GF-D8 (cell line): ENCODE measurements around the gene FFAR4.
A peak's percentile ranks its signal among the peaks of the same experiment; 100 is the strongest.

Experiments used
- DNase-seq: peaks from one replicate; lab custom pipeline; 2025; lab: John Stamatoyannopoulos, UW

Gene FFAR4

DNA sequence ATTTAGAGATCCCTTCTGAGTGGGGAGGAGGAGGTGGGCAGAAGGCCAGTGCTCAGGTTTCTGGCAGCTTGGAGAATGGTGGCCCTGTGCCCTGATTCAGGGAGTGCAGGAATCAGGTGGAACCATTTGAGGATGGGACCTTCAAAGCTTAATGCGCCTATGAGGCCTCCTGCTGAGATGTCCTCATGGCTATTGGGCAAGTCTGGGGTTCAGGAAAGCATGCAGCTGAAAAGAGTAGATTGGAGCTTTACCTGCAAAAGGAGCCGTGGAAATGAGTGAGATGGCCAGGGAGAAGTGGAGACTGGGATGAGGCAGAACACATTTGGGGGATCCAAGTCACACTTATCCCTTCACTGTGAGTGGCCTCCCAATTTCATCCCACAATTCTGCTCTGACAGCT, 6.1 kb downstream of the FFAR4 start:
- no peak for DNase-seq

DNA sequence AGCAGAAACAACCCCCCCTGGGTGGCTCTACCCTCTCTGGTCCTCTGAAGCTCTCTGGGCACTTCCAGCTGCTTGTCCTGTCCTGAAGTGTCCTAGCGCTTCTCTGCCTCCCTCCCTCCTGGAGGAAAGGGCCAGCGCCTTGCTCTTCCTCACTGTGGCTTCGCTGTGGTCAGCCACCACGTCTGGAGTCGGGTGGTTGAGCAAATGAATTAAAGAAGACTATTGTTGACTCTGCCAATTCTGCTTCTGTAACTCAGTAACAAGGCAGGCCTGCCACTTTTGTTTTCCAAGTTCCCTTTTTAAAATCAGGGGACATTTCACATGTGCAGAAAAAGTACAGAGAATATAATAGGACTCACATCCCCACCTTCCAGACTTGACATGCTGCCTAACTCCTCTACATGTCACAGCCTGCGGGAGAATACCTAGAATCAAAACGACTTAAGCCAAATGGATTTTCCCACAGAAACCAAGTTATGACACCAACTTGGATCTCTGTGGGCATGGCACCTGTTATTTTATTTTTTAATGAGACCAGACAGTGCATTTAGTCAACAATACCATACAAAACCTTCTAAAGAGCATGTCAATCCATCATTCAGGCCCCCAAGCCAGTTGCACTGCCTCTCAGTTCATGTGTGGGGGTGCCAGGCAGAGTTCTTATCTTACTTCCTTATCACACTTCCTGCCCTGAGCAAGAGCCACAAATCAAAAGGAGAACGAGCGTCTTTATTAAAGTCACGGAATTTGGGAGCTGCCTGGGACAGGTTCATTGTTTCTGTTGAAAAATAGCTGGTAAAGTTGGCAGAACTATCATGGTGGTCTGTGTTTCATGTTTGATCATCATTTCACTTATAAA, 6.8 kb downstream of the FFAR4 start:
- peak; percentile 63 for DNase-seq

DNA sequence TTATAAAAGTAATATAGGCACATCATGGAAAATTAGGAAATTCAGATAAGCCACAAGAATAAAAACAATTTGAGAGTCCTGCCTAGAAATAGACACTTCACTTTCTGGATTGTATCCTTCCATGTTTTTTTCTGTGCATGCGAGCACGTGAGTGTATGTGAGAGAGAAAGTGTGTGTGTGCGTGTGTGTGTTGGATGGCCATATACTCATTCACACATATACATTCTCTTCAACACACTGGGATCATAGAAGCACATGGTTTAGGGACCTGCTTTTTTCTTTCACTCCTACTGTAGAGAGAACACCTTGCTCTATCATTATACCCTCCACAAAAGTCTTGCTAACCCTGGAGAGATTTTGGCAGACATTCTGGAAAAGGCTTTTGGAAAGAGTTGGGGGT, 7.5 kb downstream of the FFAR4 start:
- no peak for DNase-seq

DNA sequence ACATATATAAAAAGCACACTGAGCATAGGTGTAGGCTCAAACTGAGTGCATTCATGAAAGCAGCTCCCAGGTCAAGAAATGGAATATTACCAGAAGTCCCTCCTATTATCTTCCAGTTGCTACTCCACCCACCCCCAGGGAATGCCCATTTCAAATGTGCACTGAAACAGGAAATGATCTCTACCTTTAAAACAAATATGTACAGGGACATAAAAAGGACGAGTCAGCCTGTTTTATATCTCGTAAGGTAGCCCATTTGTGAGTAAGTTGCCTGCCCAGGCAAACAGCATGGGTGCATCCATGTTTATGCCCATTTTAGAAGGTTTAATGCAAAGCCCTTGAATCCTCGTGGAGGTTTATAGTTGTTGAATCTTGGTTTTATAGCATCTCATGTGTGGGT, 10.4 kb downstream of the FFAR4 start:
- no peak for DNase-seq

DNA sequence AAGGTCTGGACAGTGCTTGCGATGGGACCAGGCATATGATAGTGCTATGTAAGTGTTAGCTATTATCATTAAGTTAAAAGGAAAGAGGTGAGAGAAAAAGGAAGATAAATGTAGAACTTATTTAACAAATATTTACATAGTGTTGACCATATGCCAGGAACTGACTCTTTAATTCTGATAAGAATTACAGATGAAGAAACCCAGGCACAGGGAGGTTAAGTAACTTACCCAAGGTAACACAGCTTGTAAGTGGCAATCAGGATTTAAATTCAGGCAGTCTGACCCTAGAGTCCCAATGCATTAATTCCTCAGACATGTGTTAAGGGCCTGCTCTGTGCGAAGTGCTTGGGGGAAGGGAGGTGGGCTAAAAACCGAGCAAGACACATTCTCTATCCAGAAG, 11.1 kb downstream of the FFAR4 start:
- DNase-seq = no peak

DNA sequence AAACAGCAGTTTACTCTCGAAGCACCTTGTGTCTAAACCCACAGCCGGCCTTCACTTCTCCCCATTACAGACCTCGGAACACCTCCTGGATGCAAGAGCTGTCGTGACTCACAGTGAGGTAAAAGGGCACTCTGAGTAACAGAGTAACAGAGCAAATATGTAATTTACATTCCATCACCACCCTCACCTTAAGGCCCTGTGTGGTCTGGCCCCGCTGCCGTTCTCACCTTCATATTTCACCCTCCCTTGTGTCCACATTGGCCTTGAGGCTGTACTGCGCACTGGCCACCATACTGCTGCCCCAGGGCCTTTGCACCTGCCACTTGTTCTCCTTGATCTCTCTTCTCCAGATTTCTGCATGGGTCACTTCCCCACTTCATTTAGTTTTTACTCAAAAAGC, 12.6 kb downstream of the FFAR4 start:
- DNase-seq = no peak

DNA sequence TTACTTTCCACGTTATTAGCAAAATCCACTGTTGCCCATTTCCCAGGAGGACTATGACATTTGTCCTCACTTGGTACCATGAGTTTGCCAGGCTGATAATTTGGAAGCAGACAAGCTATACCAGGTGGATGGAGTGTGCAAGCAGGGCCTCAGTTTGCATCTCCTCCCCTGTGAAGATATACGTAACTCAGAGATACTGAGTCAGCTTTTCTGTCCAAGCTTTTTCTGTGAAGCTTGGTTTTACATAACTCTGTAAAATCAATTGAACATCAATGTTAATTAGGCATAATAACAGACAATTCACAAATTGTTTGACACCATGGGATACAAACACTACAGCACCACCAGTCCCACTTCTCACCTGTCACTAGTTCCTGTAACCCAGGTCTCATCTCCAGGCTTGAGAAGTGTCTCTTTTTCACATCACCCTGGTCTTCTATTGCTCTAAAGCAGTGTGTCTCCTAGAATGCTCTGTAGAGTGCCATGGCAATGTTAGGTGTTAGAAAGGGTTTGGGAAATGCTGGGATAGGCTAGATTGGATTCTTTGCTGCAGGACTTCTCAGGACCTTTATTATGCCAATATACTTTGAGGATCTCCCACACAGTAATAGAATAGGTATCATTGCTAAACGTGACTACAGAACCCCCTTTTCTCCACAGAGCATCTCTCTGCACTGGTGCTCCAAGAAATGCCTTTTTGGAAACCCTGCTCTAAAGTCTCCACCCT, 13.7 kb downstream of the FFAR4 start:
- DNase-seq = no peak

DNA sequence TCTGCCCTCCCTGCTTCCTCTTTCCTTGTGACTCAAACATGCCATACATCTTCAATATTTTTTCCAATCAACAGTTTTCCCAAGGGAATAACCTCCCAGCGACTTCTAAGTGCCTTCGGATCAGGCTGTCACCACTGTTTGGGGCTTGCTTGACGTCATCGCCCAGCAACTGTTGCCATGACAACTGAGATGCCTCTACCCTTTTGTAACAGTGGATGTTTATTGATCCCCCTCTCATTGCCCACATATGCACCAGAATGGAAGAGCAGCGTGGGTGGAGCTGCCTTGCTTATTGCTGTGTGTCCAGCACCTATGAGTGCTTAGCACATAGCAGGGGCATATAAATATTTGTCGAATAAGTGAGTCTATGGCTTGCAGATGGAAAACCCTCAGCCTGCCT, 14.4 kb downstream of the FFAR4 start:
- no peak for DNase-seq

DNA sequence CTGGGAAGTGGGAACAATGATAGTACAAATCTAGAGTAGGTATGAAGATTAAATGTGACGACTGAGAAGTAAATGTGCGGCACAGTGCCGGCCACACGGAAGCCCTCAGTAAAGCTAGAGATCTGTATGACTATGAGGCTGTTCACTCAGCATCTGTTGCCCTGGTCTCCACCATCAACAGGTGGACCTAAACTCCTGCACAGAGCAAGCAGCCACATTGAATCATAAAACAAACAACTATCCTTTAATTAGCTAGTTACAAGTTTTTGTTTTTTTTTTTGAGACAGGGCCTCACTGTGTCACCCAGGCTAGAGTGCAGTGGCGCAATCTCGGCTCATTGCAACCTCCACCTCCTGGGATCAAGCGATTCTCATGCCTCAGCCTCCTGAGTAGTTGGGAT, 18.0 kb downstream of the FFAR4 start:
- DNase-seq = no peak

DNA sequence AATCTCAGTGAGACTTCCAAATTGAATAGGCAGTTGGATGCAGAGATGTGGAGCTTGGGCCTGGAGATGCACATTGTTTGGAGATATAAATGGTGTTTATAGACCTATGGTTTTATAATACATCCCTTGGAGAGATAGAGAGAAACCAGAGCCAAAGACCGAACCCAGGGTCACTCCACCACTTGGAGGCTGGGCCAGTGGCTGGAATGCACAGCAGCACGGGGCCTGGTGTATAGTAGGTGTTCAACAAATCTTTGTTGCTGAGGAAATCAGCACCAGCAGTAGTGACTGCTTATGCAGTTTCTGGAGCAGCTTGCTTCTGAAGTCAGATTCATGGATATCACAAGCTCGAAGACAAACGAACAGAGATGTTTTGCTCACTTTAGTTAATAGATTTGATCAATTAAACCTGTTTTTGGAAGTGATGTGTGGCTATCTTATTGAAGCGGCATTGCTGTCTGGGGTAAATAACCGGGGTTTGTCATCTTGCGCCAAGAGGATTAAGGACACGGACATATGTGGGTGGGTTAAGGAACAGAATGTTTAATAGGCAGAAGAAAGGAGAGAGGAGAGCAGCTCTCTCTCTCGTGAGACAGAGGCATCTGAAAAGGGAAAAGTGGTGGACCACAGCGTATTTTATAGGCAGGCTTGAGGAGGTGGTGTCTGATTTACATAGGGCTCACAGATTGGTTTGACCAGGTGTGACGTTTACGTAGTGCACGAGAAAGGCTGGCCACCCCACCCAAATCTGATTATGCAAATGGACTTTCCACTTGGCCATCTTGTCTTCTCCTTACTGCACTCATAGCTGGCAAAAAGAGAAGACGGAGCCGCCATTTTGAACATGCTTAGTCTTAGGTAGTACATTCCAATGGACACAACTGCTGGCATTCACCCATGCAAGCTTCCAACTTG, 23.4 kb downstream of the FFAR4 start:
- no peak for DNase-seq

DNA sequence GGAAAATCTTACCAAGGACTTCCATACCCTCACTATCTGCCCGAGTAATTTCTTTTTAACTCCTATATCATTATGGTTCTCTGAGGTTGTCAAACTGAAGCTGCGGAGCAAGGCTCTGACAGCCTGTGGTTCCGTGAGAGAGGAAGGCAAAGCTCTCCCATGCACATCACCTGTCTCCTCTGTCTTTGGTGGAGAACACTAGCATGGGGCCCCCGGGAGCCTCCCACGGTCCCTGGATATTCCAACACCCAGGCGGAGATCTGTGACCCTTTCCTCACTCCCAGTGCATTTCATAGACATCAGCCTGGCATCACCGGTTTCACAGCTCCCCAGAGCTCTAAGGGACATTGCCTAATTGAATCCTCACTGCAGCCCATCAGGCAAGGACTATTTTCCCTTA, 24.2 kb downstream of the FFAR4 start:
- DNase-seq = no peak

DNA sequence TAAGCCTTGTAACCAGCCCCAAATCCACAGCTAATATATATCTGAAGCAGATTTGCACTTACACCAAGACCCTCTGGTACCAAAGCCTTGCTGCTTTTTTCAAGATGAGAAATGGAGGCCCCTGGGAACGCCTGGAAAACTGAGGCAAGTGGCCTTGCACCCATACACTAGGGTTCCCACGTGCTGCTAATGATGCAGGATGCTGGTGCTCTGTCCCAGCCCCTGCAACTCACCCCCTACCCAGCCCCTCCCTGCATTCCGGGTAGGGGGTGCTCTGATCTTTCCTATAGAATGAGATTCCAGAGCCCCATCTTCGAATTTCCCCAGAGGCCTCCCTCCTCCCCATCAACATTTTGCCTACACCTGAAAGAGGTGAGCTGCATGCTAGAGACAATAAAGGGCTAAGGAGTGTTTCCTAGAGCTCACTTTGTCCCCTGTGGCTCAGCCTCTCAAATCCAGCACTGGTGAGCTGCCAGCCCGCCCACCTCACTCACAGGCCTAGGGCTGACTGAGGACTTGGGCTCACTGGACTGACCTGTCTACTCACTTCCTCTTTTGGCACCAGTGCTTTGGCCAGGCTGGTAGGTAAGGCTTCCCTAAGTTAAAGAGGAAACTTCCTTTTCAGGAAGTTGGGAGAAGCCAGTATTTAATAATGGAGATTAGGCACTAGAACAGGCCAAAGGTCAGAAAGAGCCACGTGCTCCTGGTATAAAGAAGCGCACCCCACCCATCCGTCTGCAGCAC, 24.8 kb downstream of the FFAR4 start:
- no peak for DNase-seq

DNA sequence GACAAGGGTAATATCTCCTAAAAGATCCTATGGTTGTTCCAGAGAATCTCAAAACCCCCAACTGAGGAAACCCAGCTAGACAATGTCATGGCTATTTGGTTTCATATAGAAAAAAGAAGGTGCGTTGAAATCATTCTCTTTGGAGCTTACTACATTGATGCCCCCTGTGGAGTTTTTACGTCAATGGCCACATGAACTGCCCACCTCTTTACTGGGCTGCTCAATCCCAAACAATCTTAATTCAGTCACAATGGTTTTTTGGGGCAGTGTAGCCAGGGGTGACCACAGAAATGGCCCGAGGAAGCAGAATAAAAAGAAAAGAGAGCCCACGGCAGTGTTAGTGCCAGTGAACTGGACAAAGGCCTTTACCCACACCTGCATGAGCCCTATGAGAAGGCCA, 26.8 kb downstream of the FFAR4 start:
- no peak for DNase-seq

DNA sequence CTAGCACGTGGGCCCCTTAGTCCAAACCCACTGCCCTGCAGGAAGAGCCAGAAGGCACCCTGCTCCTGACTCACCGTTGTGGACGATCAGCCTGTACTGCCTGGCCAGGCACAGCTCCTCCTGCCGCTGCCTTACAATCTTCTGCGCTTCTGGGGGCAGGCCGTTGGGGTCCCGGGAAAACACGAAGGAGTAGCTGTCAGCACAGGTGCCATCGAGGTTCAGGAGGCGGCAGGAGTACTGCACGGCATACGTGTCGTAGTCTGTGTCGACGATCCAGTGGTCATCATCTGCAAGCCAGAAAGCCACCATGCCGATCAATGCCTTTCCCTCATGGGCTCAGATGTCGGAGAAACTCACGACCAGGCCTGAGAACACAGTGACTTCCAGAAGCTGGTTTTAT, 27.3 kb downstream of the FFAR4 start:
- no peak for DNase-seq

DNA sequence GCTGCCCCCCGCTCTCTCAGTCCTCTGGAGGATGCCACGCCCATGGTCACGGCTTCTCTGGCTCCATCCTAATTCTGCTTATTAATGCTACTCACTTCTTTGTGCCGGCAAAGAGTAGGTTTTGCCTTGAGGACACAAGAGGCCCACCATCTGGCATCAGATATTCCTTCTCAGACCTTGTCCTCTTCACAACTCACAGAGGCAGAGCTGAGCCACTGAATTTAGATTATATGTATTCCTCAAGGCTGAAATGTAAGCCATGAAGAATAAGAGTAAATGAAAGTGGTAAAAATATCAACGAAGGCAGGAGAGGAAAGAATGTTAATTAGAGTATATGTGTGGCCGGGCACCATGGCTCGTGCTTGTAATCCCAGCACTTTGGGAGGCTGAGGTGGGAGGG, 28.1 kb downstream of the FFAR4 start:
- DNase-seq = no peak

DNA sequence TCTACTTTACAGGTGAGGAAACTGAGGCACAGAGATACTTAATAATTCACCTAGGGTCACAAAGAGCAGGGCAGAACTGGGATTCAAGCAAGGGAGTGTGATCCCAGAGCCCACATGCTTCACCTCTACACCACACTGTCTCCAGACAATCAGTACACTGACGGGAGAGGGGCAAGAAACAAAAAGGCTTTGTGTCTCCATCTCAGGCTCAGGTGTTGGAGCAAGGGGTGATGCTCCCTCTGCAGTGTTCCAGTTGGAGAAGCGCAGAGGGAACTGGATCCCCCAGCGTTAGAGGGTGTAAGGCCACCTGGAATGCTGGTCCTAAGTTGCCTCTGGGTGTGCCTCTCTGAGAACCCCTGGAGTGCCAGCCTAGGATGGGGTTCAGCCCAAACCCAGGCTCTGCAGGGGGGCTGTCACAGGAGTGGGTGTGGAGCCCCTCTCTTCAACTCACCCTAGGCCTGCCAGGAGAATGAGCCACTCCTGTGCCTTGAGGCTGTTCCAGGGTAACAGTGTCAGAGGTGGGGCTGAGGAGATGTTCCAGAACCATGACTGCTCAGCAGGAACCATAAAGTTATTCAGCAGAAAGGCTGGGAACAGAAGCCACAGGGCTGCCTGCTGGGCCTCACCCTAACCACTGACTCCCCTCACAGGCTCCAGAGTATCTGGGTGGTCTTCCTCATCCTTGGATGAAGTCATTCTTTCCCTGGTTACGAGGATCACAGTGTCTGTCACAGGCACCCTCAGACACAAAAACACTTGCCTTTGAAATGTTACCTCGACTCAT, 29.1 kb downstream of the FFAR4 start:
- DNase-seq = no peak

DNA sequence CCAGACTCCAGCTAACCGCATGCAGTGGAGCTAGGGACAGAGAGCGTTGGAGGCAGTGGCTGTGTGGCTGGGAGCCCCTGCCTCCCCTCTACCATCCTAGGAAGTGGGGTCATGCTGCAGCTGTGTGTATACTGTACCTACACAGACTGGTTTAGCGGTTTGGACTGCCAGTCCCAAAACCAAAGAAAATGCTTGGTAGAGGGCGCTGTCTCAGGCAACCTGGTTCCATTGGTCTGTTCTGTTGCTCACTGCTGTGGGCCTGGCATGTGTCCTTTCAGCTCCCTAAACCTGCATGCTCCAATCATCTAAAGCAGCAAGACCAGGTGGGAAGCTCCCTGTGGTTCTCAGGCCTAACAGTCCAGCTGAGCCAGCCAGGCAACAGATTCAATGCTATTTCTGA, 30.1 kb downstream of the FFAR4 start:
- no peak for DNase-seq

DNA sequence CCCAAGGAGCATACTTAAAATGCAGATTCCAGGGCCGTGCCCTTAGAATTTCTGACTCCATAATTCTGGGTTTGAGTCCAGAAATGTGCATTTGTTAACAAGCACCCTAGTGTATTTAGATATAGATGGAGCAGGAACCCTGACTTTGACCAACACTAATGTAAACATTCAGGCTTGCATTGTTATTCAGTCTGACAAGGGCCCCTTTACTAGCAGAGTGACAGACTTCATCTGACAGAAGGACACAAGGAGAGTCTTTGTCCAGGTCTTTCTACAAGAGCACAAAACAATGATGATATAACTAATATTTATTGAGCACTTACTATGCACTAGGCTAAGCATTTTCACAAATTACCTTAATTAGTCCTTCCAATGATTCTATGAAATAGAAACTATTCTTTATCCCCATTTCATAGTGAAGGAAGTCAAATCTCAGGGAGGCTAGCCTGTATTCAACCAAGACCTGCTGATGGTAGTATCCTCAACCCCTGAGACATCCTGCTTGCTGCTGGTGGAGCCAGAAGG, 30.7 kb downstream of the FFAR4 start:
- DNase-seq = no peak

DNA sequence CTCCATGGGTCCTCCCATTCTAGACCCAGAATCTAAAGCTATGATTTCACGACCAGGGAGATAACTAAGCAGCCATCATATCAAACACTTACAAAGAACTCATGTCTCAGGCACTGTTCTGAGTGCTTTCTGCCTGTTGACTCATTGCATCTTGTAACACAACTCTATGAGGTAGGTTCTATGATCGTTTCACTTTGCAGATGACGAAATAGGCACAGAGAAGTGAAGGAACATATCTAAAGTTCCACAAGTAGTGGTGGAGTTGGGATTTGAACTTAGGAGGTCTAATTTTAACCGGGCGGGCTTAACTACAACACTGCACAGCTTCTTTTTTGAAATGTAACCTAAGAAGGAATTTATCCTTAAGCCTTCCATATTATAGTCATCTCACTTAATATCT, 31.7 kb downstream of the FFAR4 start:
- no peak for DNase-seq

DNA sequence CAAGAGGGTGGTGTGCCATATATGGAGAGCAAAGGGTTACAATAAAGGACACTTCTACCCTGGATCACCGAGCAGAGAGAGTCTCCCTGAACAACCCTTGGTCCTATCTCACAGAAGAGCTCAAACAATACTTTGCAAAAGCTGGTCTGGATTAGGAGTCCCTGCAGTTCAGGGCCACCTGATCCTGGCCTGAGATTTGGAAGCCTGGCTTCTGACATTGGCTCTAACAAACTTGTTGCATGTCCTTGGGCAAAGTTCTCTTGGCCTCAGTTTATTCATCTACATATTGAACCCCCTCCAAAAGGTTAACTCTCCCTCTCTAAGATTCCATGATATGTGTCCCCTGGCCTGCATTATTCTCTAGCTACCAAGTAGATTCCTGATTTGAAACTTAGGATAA, 32.9 kb downstream of the FFAR4 start:
- DNase-seq = no peak

DNA sequence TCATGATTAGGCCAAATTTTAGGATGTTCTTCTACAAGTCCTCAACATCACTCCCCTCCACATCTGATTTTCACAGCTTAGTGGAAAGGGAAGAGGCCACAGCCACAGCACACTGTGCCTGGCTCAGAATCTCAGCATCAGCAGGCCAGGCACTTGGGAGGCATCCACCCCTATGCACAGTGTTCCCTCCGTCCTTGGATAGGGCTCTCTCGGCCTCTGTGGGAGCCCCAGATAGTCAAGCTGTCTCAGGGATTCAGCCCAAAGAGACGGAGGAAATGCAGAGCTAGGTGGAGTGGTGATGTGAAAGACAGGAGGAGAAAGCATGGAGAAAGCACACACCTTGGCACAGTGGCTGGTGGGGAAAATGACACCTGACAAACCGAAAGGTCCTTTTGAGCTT, 33.3 kb downstream of the FFAR4 start:
- DNase-seq = no peak
